Measurements from ENCODE around the gene BRCC3.
A peak's percentile ranks its signal among the peaks of the same experiment; 100 is the strongest.

BRCC3 gene

GRCh38 chrX:155065035-155065734 lies 6.1 kb upstream of the BRCC3 start:
- Histone ChIP-seq H3K4me3 (ENCODE audit: low read length) (no peak overlapping the region), H3K36me3 (ENCODE audit: control insufficient read depth, low read depth, low read length) (no peaks in the 10 kb centered on the region), H3K27ac (ENCODE audit: low read length) (no peak overlapping the region), H3K27me3 (ENCODE audit: control insufficient read depth, insufficient read depth, low read length) (no peaks in the 10 kb centered on the region), H3K9me3 (ENCODE audit: control insufficient read depth, low read depth, low read length) (peaks cover 14% of the 10 kb centered on the region), H3K9ac (ENCODE audit: low read length) (no peak overlapping the region), H3K4me1 (ENCODE audit: control insufficient read depth, low read depth, low read length) (no peaks in the 10 kb centered on the region)

- Histone ChIP-seq H3K9ac (ENCODE audit: low read length) (no peak overlapping the region), H3K27me3 (ENCODE audit: control insufficient read depth, insufficient read depth, low read length) (no peaks in the 10 kb centered on the region), H3K36me3 (ENCODE audit: control insufficient read depth, low read depth, low read length) (no peaks in the 10 kb centered on the region), H3K9me3 (ENCODE audit: control insufficient read depth, low read depth, low read length) (peaks cover 14% of the 10 kb centered on the region), H3K27ac (ENCODE audit: low read length) (no peak overlapping the region), H3K4me3 (ENCODE audit: low read length) (no peak overlapping the region), H3K4me1 (ENCODE audit: control insufficient read depth, low read depth, low read length) (no peaks in the 10 kb centered on the region)
Observed at GRCh38 chrX:155068165-155068564, 3.1 kb upstream of the BRCC3 start.

DNA sequence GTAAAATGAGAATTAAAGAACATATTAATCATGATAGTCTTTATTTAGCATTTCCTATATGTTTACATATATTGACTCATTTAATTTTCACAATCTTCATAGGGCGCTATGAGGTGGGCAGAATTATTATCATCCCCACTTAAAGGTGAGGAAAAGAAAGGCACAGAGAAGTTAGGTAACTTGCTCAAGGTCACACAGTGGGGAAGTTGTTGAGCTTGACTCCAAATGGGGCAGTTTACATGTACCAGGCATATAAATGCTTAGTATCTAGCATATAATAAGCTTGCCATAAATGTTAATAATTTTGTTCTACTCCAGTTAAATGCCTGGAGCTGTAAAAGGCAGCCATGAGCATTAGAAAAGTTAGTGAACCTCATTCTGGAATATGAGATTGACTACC lies 1.9 kb upstream of the BRCC3 start:
- no peak overlapping the region for H3K9ac ChIP-seq (ENCODE audit: low read length)
- peaks cover 4% of the 10 kb centered on the region for H3K36me3 ChIP-seq (ENCODE audit: control insufficient read depth, low read depth, low read length)
- no peak overlapping the region for H3K27ac ChIP-seq (ENCODE audit: low read length)
- peaks cover 14% of the 10 kb centered on the region for H3K9me3 ChIP-seq (ENCODE audit: control insufficient read depth, low read depth, low read length)
- peak overlapping the region; percentile 76 for H3K4me3 ChIP-seq (ENCODE audit: low read length)
- no peaks in the 10 kb centered on the region for H3K4me1 ChIP-seq (ENCODE audit: control insufficient read depth, low read depth, low read length)
- no peaks in the 10 kb centered on the region for H3K27me3 ChIP-seq (ENCODE audit: control insufficient read depth, insufficient read depth, low read length)

- peaks cover 10% of the 10 kb centered on the region for H3K9me3 ChIP-seq (ENCODE audit: control insufficient read depth, low read depth, low read length)
- H3K27ac ChIP-seq (ENCODE audit: low read length), result no peak overlapping the region
- peak overlapping the region; percentile 57 for H3K9ac ChIP-seq (ENCODE audit: low read length)
- peaks cover 4% of the 10 kb centered on the region for H3K36me3 ChIP-seq (ENCODE audit: control insufficient read depth, low read depth, low read length)
- peak overlapping the region; percentile 76 for H3K4me3 ChIP-seq (ENCODE audit: low read length)
- H3K4me1 ChIP-seq (ENCODE audit: control insufficient read depth, low read depth, low read length), result no peaks in the 10 kb centered on the region
- no peaks in the 10 kb centered on the region for H3K27me3 ChIP-seq (ENCODE audit: control insufficient read depth, insufficient read depth, low read length)
Observed at GRCh38 chrX:155070038-155070437, 1.3 kb upstream of the BRCC3 start.

- peaks cover 14% of the 10 kb centered on the region for H3K9me3 ChIP-seq (ENCODE audit: control insufficient read depth, low read depth, low read length)
- H3K27ac ChIP-seq (ENCODE audit: low read length), result no peak overlapping the region
- peak overlapping the region; percentile 76 for H3K4me3 ChIP-seq (ENCODE audit: low read length)
- peak overlapping the region; percentile 57 for H3K9ac ChIP-seq (ENCODE audit: low read length)
- no peaks in the 10 kb centered on the region for H3K4me1 ChIP-seq (ENCODE audit: control insufficient read depth, low read depth, low read length)
- H3K36me3 ChIP-seq (ENCODE audit: control insufficient read depth, low read depth, low read length), result peaks cover 7% of the 10 kb centered on the region
- H3K27me3 ChIP-seq (ENCODE audit: control insufficient read depth, insufficient read depth, low read length), result no peaks in the 10 kb centered on the region
Observed at GRCh38 chrX:155070663-155070974, 689 bp upstream of the BRCC3 start.

DNA sequence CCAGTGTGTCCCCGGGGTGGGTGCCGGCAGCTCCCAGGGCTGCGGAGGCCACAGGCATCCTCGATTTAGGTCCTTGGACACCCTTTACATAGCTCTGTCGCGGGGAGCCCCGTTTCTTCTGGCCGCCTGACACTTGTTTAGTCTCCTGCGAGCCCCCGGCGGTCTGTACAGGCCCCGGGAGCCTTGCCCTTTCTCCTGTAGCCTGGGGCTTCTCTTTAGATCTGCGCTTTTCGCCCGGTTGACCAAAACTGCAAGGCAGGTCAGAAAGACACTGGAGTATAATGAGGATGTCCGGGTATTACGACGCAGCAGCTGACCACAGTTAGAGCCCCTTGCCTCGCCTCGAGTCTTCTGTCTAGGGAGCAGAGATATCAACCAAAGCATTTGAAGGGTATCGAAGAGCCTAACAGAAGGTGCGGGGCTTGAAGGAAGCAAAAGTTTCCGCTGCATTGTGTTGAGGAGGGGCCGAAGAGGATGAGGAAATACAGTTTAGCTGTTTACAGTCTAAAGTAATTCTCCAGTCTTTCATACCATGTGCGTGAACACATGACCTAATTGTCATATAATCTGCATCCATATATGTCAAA lies 479 bp downstream of the BRCC3 start:
- H3K4me1 ChIP-seq (ENCODE audit: control insufficient read depth, low read depth, low read length), result no peaks in the 10 kb centered on the region
- no peak overlapping the region for H3K27ac ChIP-seq (ENCODE audit: low read length)
- H3K9me3 ChIP-seq (ENCODE audit: control insufficient read depth, low read depth, low read length), result peaks cover 14% of the 10 kb centered on the region
- no peaks in the 10 kb centered on the region for H3K27me3 ChIP-seq (ENCODE audit: control insufficient read depth, insufficient read depth, low read length)
- peak overlapping the region; percentile 88 for H3K4me3 ChIP-seq (ENCODE audit: low read length)
- H3K9ac ChIP-seq (ENCODE audit: low read length), result peak overlapping the region; percentile 82
- H3K36me3 ChIP-seq (ENCODE audit: control insufficient read depth, low read depth, low read length), result peaks cover 14% of the 10 kb centered on the region

DNA sequence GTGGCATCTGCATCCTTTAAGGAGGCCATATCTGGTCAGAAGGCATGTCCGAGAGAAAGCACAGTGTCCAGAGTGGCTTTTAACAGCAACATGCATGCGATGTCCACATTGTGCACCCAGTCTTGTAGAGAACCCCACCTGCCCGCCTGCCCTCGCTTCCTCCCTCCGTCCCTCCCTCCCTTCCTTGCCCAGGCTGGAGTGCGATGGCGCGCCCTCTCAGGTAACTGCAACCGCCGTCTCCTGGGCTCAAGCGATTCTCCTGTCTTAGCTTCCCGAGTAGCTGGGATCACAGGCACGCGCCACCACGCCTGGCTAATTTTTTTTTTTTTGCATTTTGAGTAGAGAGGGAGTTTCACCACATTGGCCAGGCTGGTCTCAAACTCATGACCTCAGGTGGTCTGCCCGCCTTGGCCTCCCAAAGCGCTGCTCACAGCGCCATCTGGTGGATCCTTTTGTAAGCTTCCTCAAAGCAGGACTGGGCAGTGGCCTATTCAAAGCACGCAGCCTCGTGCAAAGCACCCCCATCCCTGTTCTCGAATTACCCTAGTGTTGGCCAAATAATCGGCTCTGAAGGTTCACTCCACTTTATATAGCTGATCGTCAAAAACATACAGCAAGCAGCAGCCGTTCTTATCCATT lies 15.0 kb downstream of the BRCC3 start:
- H3K27me3 ChIP-seq (ENCODE audit: control insufficient read depth, insufficient read depth, low read length), result no peaks in the 10 kb centered on the region
- peaks cover 5% of the 10 kb centered on the region for H3K9me3 ChIP-seq (ENCODE audit: control insufficient read depth, low read depth, low read length)
- H3K4me3 ChIP-seq (ENCODE audit: low read length), result no peak overlapping the region
- no peak overlapping the region for H3K9ac ChIP-seq (ENCODE audit: low read length)
- no peak overlapping the region for H3K27ac ChIP-seq (ENCODE audit: low read length)
- peaks cover 7% of the 10 kb centered on the region for H3K36me3 ChIP-seq (ENCODE audit: control insufficient read depth, low read depth, low read length)
- H3K4me1 ChIP-seq (ENCODE audit: control insufficient read depth, low read depth, low read length), result no peaks in the 10 kb centered on the region

GRCh38 chrX:155086961-155087735 lies 15.8 kb downstream of the BRCC3 start:
- Histone ChIP-seq H3K9ac (ENCODE audit: low read length) (no peak overlapping the region), H3K4me1 (ENCODE audit: control insufficient read depth, low read depth, low read length) (no peaks in the 10 kb centered on the region), H3K4me3 (ENCODE audit: low read length) (no peak overlapping the region), H3K9me3 (ENCODE audit: control insufficient read depth, low read depth, low read length) (peaks cover 5% of the 10 kb centered on the region), H3K36me3 (ENCODE audit: control insufficient read depth, low read depth, low read length) (peaks cover 7% of the 10 kb centered on the region), H3K27me3 (ENCODE audit: control insufficient read depth, insufficient read depth, low read length) (no peaks in the 10 kb centered on the region), H3K27ac (ENCODE audit: low read length) (no peak overlapping the region)

DNA sequence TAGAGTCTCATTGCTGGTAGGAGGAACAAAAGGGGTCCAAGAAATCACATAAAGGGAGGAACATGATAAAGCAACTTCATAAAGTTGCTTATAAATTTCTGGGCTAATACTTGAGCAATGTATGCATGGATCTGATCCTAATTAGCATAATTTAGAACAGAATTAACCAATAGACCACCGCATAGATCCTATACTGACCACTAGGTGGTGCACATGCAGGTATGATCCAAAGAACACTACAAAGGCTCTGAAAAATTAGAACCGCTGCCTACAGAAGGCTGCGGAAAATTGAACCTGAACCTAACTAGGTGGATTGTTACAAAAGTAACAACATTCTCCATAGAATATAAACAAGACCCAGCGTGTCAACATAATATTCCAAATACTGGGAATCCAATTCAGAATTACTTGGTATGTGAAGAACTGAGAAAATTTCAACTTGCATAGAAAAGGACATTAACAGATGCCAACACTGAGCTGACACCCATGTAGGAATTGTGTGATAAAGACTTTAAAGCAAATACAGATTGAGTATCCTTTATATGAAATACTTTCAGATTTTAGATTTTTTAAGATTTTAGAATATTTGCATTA lies 23.3 kb downstream of the BRCC3 start:
- Histone ChIP-seq H3K27me3 (ENCODE audit: control insufficient read depth, insufficient read depth, low read length) (no peaks in the 10 kb centered on the region), H3K36me3 (ENCODE audit: control insufficient read depth, low read depth, low read length) (peaks cover 7% of the 10 kb centered on the region), H3K4me3 (ENCODE audit: low read length) (no peak overlapping the region), H3K9ac (ENCODE audit: low read length) (no peak overlapping the region), H3K9me3 (ENCODE audit: control insufficient read depth, low read depth, low read length) (peaks cover 4% of the 10 kb centered on the region), H3K27ac (ENCODE audit: low read length) (no peak overlapping the region), H3K4me1 (ENCODE audit: control insufficient read depth, low read depth, low read length) (no peaks in the 10 kb centered on the region)

DNA sequence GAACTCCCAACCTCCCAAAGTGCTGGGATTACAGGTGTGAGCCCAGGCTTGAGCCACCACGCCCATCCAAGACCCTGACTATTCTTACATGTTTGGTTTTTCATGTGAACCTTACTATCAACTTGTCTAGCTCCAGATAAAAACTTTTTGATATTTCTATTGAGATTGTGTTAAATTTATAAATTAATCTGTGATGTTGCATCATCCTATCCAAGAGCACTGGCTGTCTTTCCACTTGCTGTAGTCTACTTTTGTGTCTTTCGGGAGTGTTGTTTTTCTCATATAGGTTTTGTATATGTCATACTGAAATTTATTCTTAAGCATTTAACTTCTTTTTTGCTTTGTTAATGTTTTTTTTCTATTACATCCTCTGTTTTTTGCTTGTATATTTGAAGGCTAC lies 34.6 kb downstream of the BRCC3 start:
- Histone ChIP-seq H3K36me3 (ENCODE audit: control insufficient read depth, low read depth, low read length) (no peaks in the 10 kb centered on the region), H3K27ac (ENCODE audit: low read length) (no peak overlapping the region)

DNA sequence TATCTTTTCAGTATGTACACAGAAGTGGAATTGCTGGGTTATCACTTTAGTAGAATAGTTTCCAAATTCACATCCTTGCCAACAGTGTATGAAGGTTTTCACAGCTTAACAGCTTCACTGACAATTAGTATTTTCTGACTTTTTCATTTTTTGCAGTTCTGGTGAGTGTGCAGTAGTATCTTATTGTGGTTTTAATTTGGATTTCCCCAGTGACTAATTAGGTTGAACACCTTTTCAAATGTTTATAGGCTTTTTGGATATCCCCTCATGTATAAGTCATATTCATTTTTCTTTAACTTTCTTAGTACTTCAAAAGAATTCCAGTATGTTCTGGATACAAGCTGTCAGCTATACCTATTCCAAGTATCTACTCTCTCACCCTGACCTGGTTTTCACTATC lies 37.1 kb downstream of the BRCC3 start:
- no peaks in the 10 kb centered on the region for H3K4me1 ChIP-seq (ENCODE audit: control insufficient read depth, low read depth, low read length)
- H3K27ac ChIP-seq (ENCODE audit: low read length), result no peak overlapping the region
- H3K4me3 ChIP-seq (ENCODE audit: low read length), result no peak overlapping the region
- H3K9ac ChIP-seq (ENCODE audit: low read length), result no peak overlapping the region
- no peaks in the 10 kb centered on the region for H3K27me3 ChIP-seq (ENCODE audit: control insufficient read depth, insufficient read depth, low read length)
- no peaks in the 10 kb centered on the region for H3K36me3 ChIP-seq (ENCODE audit: control insufficient read depth, low read depth, low read length)
- H3K9me3 ChIP-seq (ENCODE audit: control insufficient read depth, low read depth, low read length), result peaks cover 14% of the 10 kb centered on the region

More for the DNA sequence above, 34.6 kb downstream of the BRCC3 start:
- H3K9me3 ChIP-seq (ENCODE audit: control insufficient read depth, low read depth, low read length), result peaks cover 9% of the 10 kb centered on the region
- no peak overlapping the region for H3K9ac ChIP-seq (ENCODE audit: low read length)
- no peaks in the 10 kb centered on the region for H3K4me1 ChIP-seq (ENCODE audit: control insufficient read depth, low read depth, low read length)
- no peaks in the 10 kb centered on the region for H3K27me3 ChIP-seq (ENCODE audit: control insufficient read depth, insufficient read depth, low read length)
- H3K4me3 ChIP-seq (ENCODE audit: low read length), result no peak overlapping the region

Data from iPS-18a (cell line).